Heart left ventricle (tissue), 16 donors: ENCODE results near the gene CDH2. TPM values are rescaled to one million over a fixed set of nuclear protein-coding genes. Genes with fewer than 3 reads are reported as not detected.

Source experiments
- ATAC-seq, 4 donors: fragments of 200-7000 bp; cut with Tn5 transposase; one replicate each; pipeline ENCODE4 v1.9.1; 2020 to 2022; ENCODE audit warnings: moderate library complexity in 4 of 4, mild to moderate bottlenecking in 3 of 4, moderate number of reproducible peaks in 1 of 4
- DNase-seq, 5 donors: peaks; one replicate each; pipeline ENCODE4 v3.0.0-alpha.2; 2020
- H3K27ac ChIP-seq, 12 donors: fragments of 200-600 bp; sonication (generic) in 4 of 12; one replicate each; pipeline versions ENCODE4 v1.5.0 to v1.8.0; 2016 to 2022; ENCODE audit warnings: mild to moderate bottlenecking in 2 of 12
- H3K27me3 ChIP-seq, 9 donors: fragments of 200-600 bp; sonication (generic) in 2 of 9; one replicate each; pipeline versions ENCODE4 v1.5.1 to v1.8.0; 2016 to 2022; ENCODE audit warnings: mild to moderate bottlenecking in 3 of 9
- H3K36me3 ChIP-seq, 9 donors: fragments of 200-600 bp; sonication (generic) in 2 of 9; one replicate each; pipeline versions ENCODE4 v1.5.0 to v1.8.0; 2018 to 2022; ENCODE audit warnings: mild to moderate bottlenecking in 2 of 9
- H3K4me1 ChIP-seq, 12 donors: fragments of 200-600 bp; sonication (generic) in 4 of 12; one replicate each; pipeline versions ENCODE4 v1.5.0 to v1.8.0; 2016 to 2022; ENCODE audit warnings: mild to moderate bottlenecking in 3 of 12
- H3K4me3 ChIP-seq, 12 donors: fragments of 200-600 bp; sonication (generic) in 4 of 12; one replicate each; pipeline versions ENCODE4 v1.5.0 to v1.8.0; 2017 to 2022; ENCODE audit warnings: mild to moderate bottlenecking in 9 of 12, moderate library complexity in 4 of 12
- H3K9me3 ChIP-seq, 12 donors: fragments of 200-600 bp; sonication (generic) in 4 of 12; one replicate each; pipeline versions ENCODE4 v1.5.0 to v1.8.0; 2016 to 2022; ENCODE audit warnings: mild to moderate bottlenecking in 1 of 12
- POLR2A ChIP-seq, 2 donors: fragments of 450-650 bp; IDR thresholded peaks; one replicate each; pipeline ENCODE4 v1.6.1; 2017; ENCODE audit warnings: antibody characterized with exemption in 2 of 2, mild to moderate bottlenecking in 2 of 2, moderate library complexity in 2 of 2
- WGBS, 4 donors: extraction: QIAGEN DNeasy Blood & Tissue Kit in 2 of 4; methylation state at CpG; one replicate each; pipeline versions ENCODE4 v1.1.5 to v1.1.7; 2013 to 2018; 5-methylcytosine and 5-hydroxymethylcytosine counted together
- intact Hi-C, 10 donors: fragments of 100-400 bp; cut with DNase I; formaldehyde crosslinking; loops; one replicate each; pipeline versions ENCODE4 v1.11.1 to v1.14.2; 2022
- polyA plus RNA-seq, 2 donors: library from polyadenylated mRNA; stranded (reverse); fragments of 200-250 nt; gene quantifications; one replicate each; pipeline ENCODE4 v1.2.3, GENCODE V29; 2013
- total RNA-seq, 9 donors: library from RNA; depleted of rRNA in 2 of 9; stranded (reverse); fragments of >200 nt in 2 of 9; fragmentation: NEBNext Ultra II Directional in 3 of 9; extraction: Animal tissue kit (Norgen Biotek cat#: 25700) in 3 of 9; gene quantifications; one replicate each; pipeline versions ENCODE4 v1.1.0 to v1.2.4, GENCODE V29; 2016 to 2023
- TF ChIP-seq, protein P1 (sequence below), 12 donors: fragments of 200-600 bp; sonication (generic) in 4 of 12; IDR thresholded peaks; one replicate each; pipeline versions ENCODE4 v1.5.0 to v1.8.0; 2018 to 2022; ENCODE audit warnings: antibody characterized with exemption in 12 of 12, mild to moderate bottlenecking in 5 of 12
- donor health status: ischemic (EF 13 %, LVEDD 7.1; RV severe dilation, severe dysfunction).
- donor health status: healthy with polysubstance abuse.
- donor health status: DM: no; HTN: yes; CAD: no.
- donor health status: DM: no; HTN: no; CAD: no.
- donor health status: ischemic (EF 25% LVEDD 6.9; RV normal size, moderate dysfunction).
- donor health status: ischemic (EF 25% LVEDD 5.7; RV mildly dilated, moderate dysfunction).
- donor health status: healthy.
- donor health status: DM: yes; HTN: yes; CAD: no.
- donor health status: ischemic (EF 35%, LVEDD 5.7; RV mildly dilated, moderate dysfunction).
- donor health status: nonischemic (EF 11% LVEDD 7.7; RV severe dilation, severe dysfunction).
- donor health status: DM: yes; HTN: yes; CAD: no.
- donor health status: PGD.
- donor health status: ischemic (EF 29% LVEDD 5.4; RV normal size, mild dysfunction).
- donor health status: nonischemic (EF 23%, LVEDD 6.1; RV moderate dilation, normal function).

CDH2 gene
- total and polyA plus RNA-seq, 11 donors: 62.5 to 594 (median 386) TPM

DNA sequence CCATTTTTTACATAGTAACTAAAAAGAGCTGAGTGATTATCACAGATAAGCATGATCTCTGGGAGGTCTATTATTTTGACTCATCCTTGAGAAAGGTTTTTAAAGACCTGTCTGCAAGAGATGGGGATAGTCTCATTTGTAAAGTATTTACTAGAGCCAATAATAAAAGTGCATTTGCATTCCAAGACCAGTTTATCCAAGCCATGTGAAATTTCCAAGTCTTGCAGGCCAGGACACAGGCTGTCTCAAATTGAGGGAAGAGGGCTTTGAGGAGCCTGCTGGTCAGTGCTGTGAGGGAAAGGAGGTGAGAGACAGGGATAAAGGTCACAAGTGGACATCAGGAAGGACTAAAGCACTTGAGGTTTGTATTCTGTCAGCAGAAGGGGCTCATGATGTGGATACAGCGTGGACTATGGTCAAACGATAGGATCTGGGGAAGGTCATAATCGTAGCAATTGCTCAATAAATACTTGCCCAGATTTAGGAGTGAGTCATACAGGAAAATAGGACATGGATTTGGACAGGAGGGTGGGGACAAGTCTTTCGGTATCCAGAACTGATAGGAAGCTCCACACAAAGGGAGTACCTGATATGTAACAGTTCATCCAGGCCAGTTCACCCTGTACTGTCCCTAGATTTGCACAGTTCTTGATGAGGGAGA lies 6.6 kb upstream of the CDH2 start:
- ATAC-seq (peak; percentile 63 to 86 (median 82)), DNase-seq (no peak)
- 51 to 65% (median 57%) methylated on average over 4 of the region's 4 CpGs for WGBS, 4 donors
- Histone ChIP-seq H3K9me3 (no peaks in the 10 kb centered on the region), H3K27me3 (peaks cover 0 to 6% (median 0%) of the 10 kb centered on the region in 9 donors), H3K4me3 (no peak overlapping the region), H3K27ac (no peak overlapping the region), H3K4me1 (peaks cover 0 to 8% (median 0%) of the 10 kb centered on the region in 12 donors), H3K36me3 (no peaks in the 10 kb centered on the region)
- intact Hi-C loops: loop anchor here in 4 of 10 donors (10.0 kb wide), 4 partner anchors 399 to 579 kb away; no protein-coding TSS in a partner anchor
- TF ChIP-seq POLR2A (IDR thresholded peaks at IDR 0.05): no peak
- TF ChIP-seq, protein P1, sequence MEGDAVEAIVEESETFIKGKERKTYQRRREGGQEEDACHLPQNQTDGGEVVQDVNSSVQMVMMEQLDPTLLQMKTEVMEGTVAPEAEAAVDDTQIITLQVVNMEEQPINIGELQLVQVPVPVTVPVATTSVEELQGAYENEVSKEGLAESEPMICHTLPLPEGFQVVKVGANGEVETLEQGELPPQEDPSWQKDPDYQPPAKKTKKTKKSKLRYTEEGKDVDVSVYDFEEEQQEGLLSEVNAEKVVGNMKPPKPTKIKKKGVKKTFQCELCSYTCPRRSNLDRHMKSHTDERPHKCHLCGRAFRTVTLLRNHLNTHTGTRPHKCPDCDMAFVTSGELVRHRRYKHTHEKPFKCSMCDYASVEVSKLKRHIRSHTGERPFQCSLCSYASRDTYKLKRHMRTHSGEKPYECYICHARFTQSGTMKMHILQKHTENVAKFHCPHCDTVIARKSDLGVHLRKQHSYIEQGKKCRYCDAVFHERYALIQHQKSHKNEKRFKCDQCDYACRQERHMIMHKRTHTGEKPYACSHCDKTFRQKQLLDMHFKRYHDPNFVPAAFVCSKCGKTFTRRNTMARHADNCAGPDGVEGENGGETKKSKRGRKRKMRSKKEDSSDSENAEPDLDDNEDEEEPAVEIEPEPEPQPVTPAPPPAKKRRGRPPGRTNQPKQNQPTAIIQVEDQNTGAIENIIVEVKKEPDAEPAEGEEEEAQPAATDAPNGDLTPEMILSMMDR (IDR thresholded peaks at IDR 0.05): no peak

DNA sequence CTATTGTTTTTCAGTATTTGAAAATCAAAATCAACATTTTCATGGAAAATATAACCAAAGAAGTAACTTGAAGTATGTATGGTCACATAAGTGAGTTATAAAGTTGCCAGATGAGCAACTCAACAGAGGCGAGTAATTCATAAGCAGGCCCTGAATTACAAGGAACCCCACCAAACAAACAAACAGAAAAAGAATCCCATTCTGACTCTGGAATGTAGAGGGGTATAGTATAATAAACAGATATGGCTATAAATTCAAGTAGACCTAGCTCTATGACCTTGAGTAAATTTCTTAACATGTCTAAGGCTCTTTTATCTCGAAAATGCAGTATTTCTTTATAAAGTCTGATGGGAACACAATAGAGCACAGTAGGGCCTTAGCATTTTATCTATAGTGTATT lies 4.7 kb upstream of the CDH2 start:
- Histone ChIP-seq H3K9me3 (no peaks in the 10 kb centered on the region), H3K36me3 (no peaks in the 10 kb centered on the region), H3K4me1 (peaks cover 0 to 8% (median 0%) of the 10 kb centered on the region in 12 donors), H3K27ac (no peak overlapping the region), H3K4me3 (no peak overlapping the region), H3K27me3 (peaks cover 0 to 22% (median 0%) of the 10 kb centered on the region in 9 donors)
- ATAC-seq (no peak), DNase-seq (no peak)
- WGBS, 4 donors: 73 to 82% (median 79%) methylated on average over 2 of the region's 2 CpGs
- TF ChIP-seq, protein P1 (IDR thresholded peaks at IDR 0.05): no peak
- TF ChIP-seq POLR2A (IDR thresholded peaks at IDR 0.05): no peak
- intact Hi-C loops: loop anchor here in 4 of 10 donors (10.0 kb wide), 4 partner anchors 397 to 577 kb away; no protein-coding TSS in a partner anchor

DNA sequence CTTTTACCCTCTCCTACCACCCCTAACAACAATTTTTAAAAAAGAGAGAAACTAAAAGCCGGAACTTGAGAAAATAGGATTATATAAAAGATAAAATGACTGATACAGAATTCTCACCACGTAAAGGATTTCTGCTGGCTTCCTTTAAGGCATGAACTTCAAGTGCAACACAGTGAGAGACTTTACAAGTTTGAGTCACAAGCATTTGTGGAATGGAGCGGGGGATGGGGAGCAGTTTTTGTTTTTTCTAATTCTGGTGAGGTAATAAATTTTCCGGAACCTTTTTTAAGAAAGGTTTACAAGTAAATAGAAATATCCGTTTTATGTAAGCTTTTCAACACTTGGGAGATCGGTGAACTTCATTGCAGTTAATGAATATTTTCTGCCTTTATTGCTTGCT lies 1.8 kb upstream of the CDH2 start:
- ATAC-seq (no peak), DNase-seq (no peak)
- TF ChIP-seq, protein P1 (IDR thresholded peaks at IDR 0.05): no peak
- TF ChIP-seq POLR2A (IDR thresholded peaks at IDR 0.05): no peak
- intact Hi-C loops: loop anchor here in 6 of 10 donors (5.0 to 10.0 kb wide), 8 partner anchors 56 to 316 kb away; no protein-coding TSS in a partner anchor
- Histone ChIP-seq H3K4me3 (peak overlapping the region; percentile 31 to 91 (median 73)), H3K27ac (peak overlapping the region in 11 of 12 donors; percentile 48 to 97 (median 88)), H3K4me1 (peaks cover 0 to 11% (median 3%) of the 10 kb centered on the region in 12 donors), H3K27me3 (peaks cover 0 to 51% (median 13%) of the 10 kb centered on the region in 9 donors), H3K36me3 (no peaks in the 10 kb centered on the region), H3K9me3 (no peaks in the 10 kb centered on the region)
- WGBS, 4 donors: 20 to 28% (median 24%) methylated on average over 6 of the region's 6 CpGs
